H9 (cell line): ENCODE results near the gene ATCAY. TPM values are rescaled to one million over a fixed set of nuclear protein-coding genes. Genes with fewer than 3 reads are reported as not detected.

Experiments used
- DNase-seq: peaks from one replicate; pipeline ENCODE4 v3.0.0-alpha.2; 2017
- H2AFZ ChIP-seq: one replicate; pipeline ENCODE4 v1.6.1; 2013; ENCODE audit warnings: mild to moderate bottlenecking, low read length, control low read depth, moderate library complexity
- H2AK5ac ChIP-seq: 2 replicates; pipeline ENCODE4 v1.6.1; 2013; ENCODE audit warnings: low read length, control low read depth, mixed read lengths; ENCODE audit not compliant: insufficient read length
- H2BK120ac ChIP-seq: one replicate; pipeline ENCODE4 v1.6.1; 2013; ENCODE audit warnings: low read depth, mild to moderate bottlenecking, low read length, control low read depth, inconsistent platforms; ENCODE audit not compliant: poor library complexity, severe bottlenecking
- H2BK12ac ChIP-seq: 2 replicates; pipeline ENCODE4 v1.6.1; 2013; ENCODE audit warnings: low read length, control low read depth, mixed read lengths, low read depth; ENCODE audit not compliant: insufficient read length
- H2BK15ac ChIP-seq: 2 replicates; pipeline ENCODE4 v1.6.1; 2013; ENCODE audit warnings: low read depth, low read length, control low read depth
- H2BK20ac ChIP-seq: one replicate; pipeline ENCODE4 v1.6.1; 2013; ENCODE audit warnings: low read depth, mild to moderate bottlenecking, low read length, control low read depth, inconsistent platforms; ENCODE audit not compliant: poor library complexity, severe bottlenecking
- H2BK5ac ChIP-seq: 2 replicates; pipeline ENCODE4 v1.6.1; 2013; ENCODE audit warnings: low read length, control low read depth, mixed read lengths; ENCODE audit not compliant: insufficient read length
- H3K14ac ChIP-seq: 2 replicates; pipeline ENCODE4 v1.6.1; 2013; ENCODE audit warnings: low read length, control low read depth; ENCODE audit not compliant: insufficient read depth
- H3K18ac ChIP-seq: 2 replicates; pipeline ENCODE4 v1.6.1; 2013; ENCODE audit warnings: low read depth, mild to moderate bottlenecking, mixed read lengths, low read length, control low read depth; ENCODE audit not compliant: insufficient read length
- H3K23ac ChIP-seq: 2 replicates; pipeline ENCODE4 v1.6.1; 2013; ENCODE audit warnings: low read length, control low read depth, mixed read lengths, low read depth; ENCODE audit not compliant: insufficient read length
- H3K23me2 ChIP-seq: 2 replicates; pipeline ENCODE4 v1.6.1; 2013; ENCODE audit warnings: low read depth, mild to moderate bottlenecking, mixed read lengths, low read length, control low read depth; ENCODE audit not compliant: insufficient read length, poor library complexity, severe bottlenecking
- H3K27ac ChIP-seq: 2 replicates; pipeline ENCODE4 v1.5.1; 2013; ENCODE audit warnings: low read length, control low read depth, mixed read lengths, low read depth; ENCODE audit not compliant: insufficient read length
- H3K27me3 ChIP-seq: 2 replicates; pipeline ENCODE4 v1.6.1; 2013; ENCODE audit warnings: low read length, control low read depth, inconsistent platforms; ENCODE audit not compliant: insufficient read depth
- H3K4ac ChIP-seq: 2 replicates; pipeline ENCODE4 v1.6.1; 2013; ENCODE audit warnings: low read depth, mild to moderate bottlenecking, control low read depth, inconsistent platforms, low read length, moderate library complexity
- H3K4me1 ChIP-seq: 2 replicates; pipeline ENCODE4 v1.6.1; 2013; ENCODE audit warnings: low read length, control low read depth, inconsistent platforms; ENCODE audit not compliant: insufficient read depth
- H3K4me2 ChIP-seq: 2 replicates; pipeline ENCODE4 v1.6.1; 2013; ENCODE audit warnings: low read length, control low read depth, mixed read lengths; ENCODE audit not compliant: insufficient read length, insufficient read depth
- H3K56ac ChIP-seq: 2 replicates; pipeline ENCODE4 v1.6.1; 2013; ENCODE audit warnings: low read depth, mild to moderate bottlenecking, mixed read lengths, low read length, control low read depth; ENCODE audit not compliant: insufficient read length
- H3K79me1 ChIP-seq: 2 replicates; pipeline ENCODE4 v1.6.1; 2013; ENCODE audit warnings: low read depth, mild to moderate bottlenecking, moderate library complexity, low read length, control low read depth, inconsistent platforms; ENCODE audit not compliant: insufficient read depth, poor library complexity, severe bottlenecking
- H3K79me2 ChIP-seq: 2 replicates; pipeline ENCODE4 v1.6.1; 2013; ENCODE audit warnings: low read length, control low read depth, inconsistent platforms; ENCODE audit not compliant: insufficient read depth
- H3K9ac ChIP-seq: 2 replicates; pipeline ENCODE4 v1.6.1; 2013; ENCODE audit warnings: low read length, control low read depth, mixed read lengths; ENCODE audit not compliant: insufficient read length; ENCODE audit errors: extremely low read depth
- H3K9me3 ChIP-seq: one replicate; pipeline ENCODE4 v1.6.1; 2013; ENCODE audit warnings: low read depth, low read length, inconsistent platforms; ENCODE audit not compliant: control insufficient read depth
- H3T11ph ChIP-seq: one replicate; pipeline ENCODE4 v1.6.1; 2013; ENCODE audit warnings: mild to moderate bottlenecking, low read length, control low read depth, inconsistent platforms
- H4K20me1 ChIP-seq: one replicate; pipeline ENCODE4 v1.6.1; 2013; ENCODE audit not compliant: control insufficient read depth, insufficient read length, insufficient read depth
- H4K5ac ChIP-seq: 2 replicates; pipeline ENCODE4 v1.6.1; 2013; ENCODE audit warnings: low read depth, mild to moderate bottlenecking, mixed read lengths, low read length, control low read depth; ENCODE audit not compliant: insufficient read length
- H4K8ac ChIP-seq: replicated peaks from 2 replicates; pipeline ENCODE4 v1.6.1; 2013; ENCODE audit warnings: low read length, control low read depth, mixed read lengths, low read depth; ENCODE audit not compliant: insufficient read length
- H4K91ac ChIP-seq: 2 replicates; pipeline ENCODE4 v1.6.1; 2013; ENCODE audit warnings: low read depth, mild to moderate bottlenecking, moderate library complexity, mixed read lengths, low read length, control low read depth; ENCODE audit not compliant: insufficient read length
- H3K27ac Mint-ChIP-seq, 3 experiments: 2 replicates in 2 of 3; 3 replicates in 1 of 3; pipeline ENCODE4 v1.8.0; 2020 to 2021; ENCODE audit warnings: mixed read lengths in 3 of 3, mild to moderate bottlenecking in 1 of 3, moderate library complexity in 1 of 3
- H3K27me3 Mint-ChIP-seq: 2 replicates; pipeline ENCODE4 v1.8.0; 2021; ENCODE audit warnings: low read depth, mild to moderate bottlenecking, moderate library complexity, mixed read lengths
- H3K36me3 Mint-ChIP-seq, 3 experiments: 2 replicates in 2 of 3; 3 replicates in 1 of 3; pipeline ENCODE4 v1.8.0; 2020 to 2021; ENCODE audit warnings: low read depth in 3 of 3, mixed read lengths in 3 of 3; ENCODE audit not compliant: insufficient read depth in 1 of 3
- H3K4me1 Mint-ChIP-seq, 2 experiments: 2 replicates each; pipeline ENCODE4 v1.8.0; 2020; ENCODE audit warnings: mixed read lengths in 2 of 2
- H3K4me3 Mint-ChIP-seq, 2 experiments: 2 replicates in 1 of 2; 3 replicates in 1 of 2; pipeline ENCODE4 v1.8.0; 2020 to 2021; ENCODE audit warnings: mild to moderate bottlenecking in 2 of 2, mixed read lengths in 2 of 2, moderate library complexity in 1 of 2
- H3K9me3 Mint-ChIP-seq, 2 experiments: 2 replicates in 1 of 2; 3 replicates in 1 of 2; pipeline ENCODE4 v1.8.0; 2020; ENCODE audit warnings: mild to moderate bottlenecking in 2 of 2, mixed read lengths in 2 of 2, moderate library complexity in 1 of 2
- CTCF ChIP-seq: fragments of 200-600 bp; sonication (generic); conservative IDR thresholded peaks from 3 replicates; pipeline ENCODE4 v1.8.0; 2021; ENCODE audit warnings: antibody characterized with exemption, mild to moderate bottlenecking
- WGBS: extraction: QIAGEN DNeasy Blood & Tissue Kit; methylation state at CpG from one replicate; pipeline ENCODE4 v1.1.7; 2013; ENCODE audit warnings: missing lambda C conversion rate, low lambda C conversion rate, mixed read lengths; ENCODE audit not compliant: insufficient read length; ENCODE audit errors: extremely low coverage; 5-methylcytosine and 5-hydroxymethylcytosine counted together
- total RNA-seq: library from RNA; stranded (reverse); gene quantifications from 2 replicates; pipeline ENCODE4 v1.2.1, GENCODE V29; 2021

Gene ATCAY
- total RNA-seq, 1 experiment from 2014 or later = 12.2 TPM

GRCh38 chr19:3923912-3924311, 43.4 kb downstream of the ATCAY start:
- Histone ChIP-seq H3K27me3 (no peaks in the 10 kb centered on the region), H3K9ac (no peak overlapping the region), H2AFZ (no peak overlapping the region), H3K23me2 (no peaks in the 10 kb centered on the region), H3K4ac (no peak overlapping the region), H3K9me3 (no peaks in the 10 kb centered on the region), H2BK120ac (no peak overlapping the region), H4K91ac (no peak overlapping the region), H2BK5ac (no peak overlapping the region), H2BK20ac (no peak overlapping the region), H3K14ac (no peak overlapping the region), H3T11ph (no peak overlapping the region), H4K8ac (no peak overlapping the region), H3K56ac (no peak overlapping the region), H3K23ac (no peak overlapping the region), H3K79me1 (no peaks in the 10 kb centered on the region), H3K4me2 (no peak overlapping the region), H3K27ac (no peak overlapping the region), H2BK15ac (no peak overlapping the region), H3K79me2 (no peaks in the 10 kb centered on the region), H4K20me1 (no peaks in the 10 kb centered on the region), H2AK5ac (no peak overlapping the region), H4K5ac (no peak overlapping the region), H3K18ac (no peak overlapping the region), H3K4me1 (no peaks in the 10 kb centered on the region), H2BK12ac (no peak overlapping the region)
- WGBS = no CpG with 5 or more reads among the region's 1 CpG
- no peaks in the 10 kb centered on the region for H3K4me1 Mint-ChIP-seq
- peaks cover 4 to 7% of the 10 kb centered on the region in 2 experiments; a peak in 3 of 5 replicates for H3K9me3 Mint-ChIP-seq
- H3K27me3 Mint-ChIP-seq = no peaks in the 10 kb centered on the region; the same call in 1 of the 2 replicates
- no peak for DNase-seq
- no peak overlapping the region for H3K4me3 Mint-ChIP-seq
- H3K27ac Mint-ChIP-seq = no peak overlapping the region
- TF ChIP-seq CTCF = no peak
- peaks cover 31 to 45% (median 44%) of the 10 kb centered on the region in 3 experiments for H3K36me3 Mint-ChIP-seq
